ENCODE data around the gene ABCA9. TPM values are rescaled to one million over a fixed set of nuclear protein-coding genes. Genes with fewer than 3 reads are reported as not detected.

ABCA9 gene
- total RNA-seq, 1 experiment from 2014 or later: not detected

DNA sequence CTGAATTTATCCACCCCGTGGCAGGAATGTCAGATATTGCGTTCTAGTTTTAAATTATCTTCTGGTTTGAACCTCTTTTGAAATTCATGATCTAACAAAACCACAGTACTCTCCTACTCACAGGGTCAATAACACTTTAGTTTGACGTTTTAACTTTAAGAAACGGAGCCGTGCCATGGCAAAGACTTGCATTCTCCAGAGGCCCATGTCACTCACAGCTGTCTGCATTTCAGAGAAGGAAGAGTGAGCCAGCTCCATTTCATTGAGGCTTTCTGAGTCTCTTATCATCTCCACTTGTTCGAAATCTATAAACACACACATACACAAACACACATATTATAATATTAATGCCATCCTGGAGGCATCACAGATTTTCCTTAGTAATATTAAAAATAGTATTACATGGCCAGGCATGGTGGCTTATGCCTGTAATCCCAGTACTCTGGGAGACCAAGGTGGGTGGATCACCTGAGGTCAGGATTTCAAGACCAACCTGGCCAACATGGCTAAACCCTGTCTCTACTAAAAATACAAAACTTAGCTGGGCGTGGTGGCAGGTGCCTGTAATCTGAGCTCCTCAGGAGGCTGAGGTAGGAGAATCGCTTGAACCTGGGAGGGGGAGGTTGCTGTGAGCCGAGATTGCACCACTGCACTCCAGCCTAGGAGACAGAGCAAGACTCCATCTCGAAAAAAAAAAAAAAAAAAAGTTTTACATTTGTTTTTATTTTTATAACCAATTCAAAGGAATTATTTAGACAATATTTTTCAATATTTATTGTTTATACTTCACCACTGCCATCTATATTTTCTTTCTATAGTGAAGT lies 45.4 kb upstream of the ABCA9 start:
- Histone ChIP-seq H3K9ac (ENCODE audit: extremely low read depth, insufficient read length, low read length) (no peak overlapping the region), H4K91ac (ENCODE audit: insufficient read length, low read depth, low read length) (no peak overlapping the region), H2AK5ac (ENCODE audit: insufficient read length, low read length) (no peak overlapping the region), H3K27me3 (ENCODE audit: insufficient read depth, low read length) (no peaks in the 10 kb centered on the region), H4K8ac (replicated peaks; ENCODE audit: insufficient read length, low read depth, low read length) (no peak overlapping the region), H3K4ac (ENCODE audit: low read depth, low read length) (no peak overlapping the region), H3K27ac (ENCODE audit: insufficient read length, low read depth, low read length) (no peak overlapping the region), H2BK5ac (ENCODE audit: insufficient read length, low read length) (no peak overlapping the region), H3T11ph (ENCODE audit: low read length) (no peak overlapping the region), H3K9me3 (ENCODE audit: control insufficient read depth, low read depth, low read length) (no peaks in the 10 kb centered on the region), H2BK12ac (ENCODE audit: insufficient read length, low read depth, low read length) (no peak overlapping the region), H3K4me1 (ENCODE audit: insufficient read depth, low read length) (no peaks in the 10 kb centered on the region), H3K4me2 (ENCODE audit: insufficient read depth, insufficient read length, low read length) (no peak overlapping the region), H3K79me1 (ENCODE audit: insufficient read depth, low read depth, low read length, poor library complexity, severe bottlenecking) (no peaks in the 10 kb centered on the region), H2BK15ac (ENCODE audit: low read depth, low read length) (no peak overlapping the region), H2AFZ (ENCODE audit: low read length) (no peak overlapping the region), H3K23me2 (ENCODE audit: insufficient read length, low read depth, low read length, poor library complexity, severe bottlenecking) (no peaks in the 10 kb centered on the region), H3K56ac (ENCODE audit: insufficient read length, low read depth, low read length) (no peak overlapping the region), H4K20me1 (ENCODE audit: control insufficient read depth, insufficient read depth, insufficient read length) (no peaks in the 10 kb centered on the region), H3K23ac (ENCODE audit: insufficient read length, low read depth, low read length) (no peak overlapping the region), H2BK120ac (ENCODE audit: low read depth, low read length, poor library complexity, severe bottlenecking) (no peak overlapping the region), H3K14ac (ENCODE audit: insufficient read depth, low read length) (no peak overlapping the region), H3K18ac (ENCODE audit: insufficient read length, low read depth, low read length) (no peak overlapping the region), H3K79me2 (ENCODE audit: insufficient read depth, low read length) (no peaks in the 10 kb centered on the region), H2BK20ac (ENCODE audit: low read depth, low read length, poor library complexity, severe bottlenecking) (no peak overlapping the region), H4K5ac (ENCODE audit: insufficient read length, low read depth, low read length) (no peak overlapping the region)
- Mint-ChIP-seq H3K9me3 (no peaks in the 10 kb centered on the region), H3K27me3 (ENCODE audit: low read depth) (no peaks in the 10 kb centered on the region), H3K36me3 (ENCODE audit: insufficient read depth in 1 of 3, low read depth in 3 of 3) (no peaks in the 10 kb centered on the region), H3K27ac (no peak overlapping the region; a peak in 1 of 7 replicates), H3K4me1 (0 out of 4 replicates have a peak, but pooled peaks cover 0 to 3% of the 10 kb centered on the region in 2 experiments), H3K4me3 (no peak overlapping the region)
- DNase-seq: no peak
- WGBS (ENCODE audit: extremely low coverage, insufficient read length, low lambda C conversion rate): no CpG with 5 or more reads among the region's 10 CpGs
- TF ChIP-seq, protein P1, sequence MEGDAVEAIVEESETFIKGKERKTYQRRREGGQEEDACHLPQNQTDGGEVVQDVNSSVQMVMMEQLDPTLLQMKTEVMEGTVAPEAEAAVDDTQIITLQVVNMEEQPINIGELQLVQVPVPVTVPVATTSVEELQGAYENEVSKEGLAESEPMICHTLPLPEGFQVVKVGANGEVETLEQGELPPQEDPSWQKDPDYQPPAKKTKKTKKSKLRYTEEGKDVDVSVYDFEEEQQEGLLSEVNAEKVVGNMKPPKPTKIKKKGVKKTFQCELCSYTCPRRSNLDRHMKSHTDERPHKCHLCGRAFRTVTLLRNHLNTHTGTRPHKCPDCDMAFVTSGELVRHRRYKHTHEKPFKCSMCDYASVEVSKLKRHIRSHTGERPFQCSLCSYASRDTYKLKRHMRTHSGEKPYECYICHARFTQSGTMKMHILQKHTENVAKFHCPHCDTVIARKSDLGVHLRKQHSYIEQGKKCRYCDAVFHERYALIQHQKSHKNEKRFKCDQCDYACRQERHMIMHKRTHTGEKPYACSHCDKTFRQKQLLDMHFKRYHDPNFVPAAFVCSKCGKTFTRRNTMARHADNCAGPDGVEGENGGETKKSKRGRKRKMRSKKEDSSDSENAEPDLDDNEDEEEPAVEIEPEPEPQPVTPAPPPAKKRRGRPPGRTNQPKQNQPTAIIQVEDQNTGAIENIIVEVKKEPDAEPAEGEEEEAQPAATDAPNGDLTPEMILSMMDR (conservative IDR thresholded peaks at IDR 0.05): no peak

All from H9 (cell line).